Endothelial cell (in vitro differentiated cells): ENCODE data around the gene BMP2. TPM values are rescaled to one million over a fixed set of nuclear protein-coding genes. Genes with fewer than 3 reads are reported as not detected.

Source experiments
- DNase-seq: peaks from one replicate; pipeline ENCODE4 v3.0.0; 2021; ENCODE audit warnings: low spot score
- H3K27ac Mint-ChIP-seq: one replicate; pipeline ENCODE4 v1.8.0; 2021; ENCODE audit warnings: mixed read lengths, inconsistent platforms; ENCODE audit not compliant: unreplicated experiment
- H3K27me3 Mint-ChIP-seq: one replicate; pipeline ENCODE4 v1.8.0; 2021; ENCODE audit warnings: mild to moderate bottlenecking, moderate library complexity, mixed read lengths, inconsistent platforms; ENCODE audit not compliant: unreplicated experiment
- H3K36me3 Mint-ChIP-seq: one replicate; pipeline ENCODE4 v1.8.0; 2021; ENCODE audit warnings: mild to moderate bottlenecking, low read depth, mixed read lengths, inconsistent platforms; ENCODE audit not compliant: unreplicated experiment
- H3K4me1 Mint-ChIP-seq: one replicate; pipeline ENCODE4 v1.8.0; 2021; ENCODE audit warnings: mild to moderate bottlenecking, mixed read lengths, inconsistent platforms; ENCODE audit not compliant: unreplicated experiment
- H3K4me3 Mint-ChIP-seq: one replicate; pipeline ENCODE4 v1.8.0; 2021; ENCODE audit warnings: mild to moderate bottlenecking, mixed read lengths, inconsistent platforms; ENCODE audit not compliant: unreplicated experiment
- H3K9me3 Mint-ChIP-seq: one replicate; pipeline ENCODE4 v1.8.0; 2021; ENCODE audit warnings: mixed read lengths, inconsistent platforms; ENCODE audit not compliant: unreplicated experiment
- total RNA-seq: library from RNA; stranded (reverse); fragmentation: NEBNext Ultra II Directional; extraction: Animal tissue kit (Norgen Biotek cat#: 25700); gene quantifications from one replicate; pipeline ENCODE4 v1.2.1, GENCODE V29; 2021; ENCODE audit not compliant: unreplicated experiment
- TF ChIP-seq, protein P1 (sequence below): fragments of 200-600 bp; sonication (generic); IDR thresholded peaks from one replicate; pipeline ENCODE4 v1.5.0; 2021; ENCODE audit warnings: antibody characterized with exemption; ENCODE audit not compliant: unreplicated experiment

BMP2 gene
- total RNA-seq, 1 donor from 2014 or later, result 1.1 TPM

DNA sequence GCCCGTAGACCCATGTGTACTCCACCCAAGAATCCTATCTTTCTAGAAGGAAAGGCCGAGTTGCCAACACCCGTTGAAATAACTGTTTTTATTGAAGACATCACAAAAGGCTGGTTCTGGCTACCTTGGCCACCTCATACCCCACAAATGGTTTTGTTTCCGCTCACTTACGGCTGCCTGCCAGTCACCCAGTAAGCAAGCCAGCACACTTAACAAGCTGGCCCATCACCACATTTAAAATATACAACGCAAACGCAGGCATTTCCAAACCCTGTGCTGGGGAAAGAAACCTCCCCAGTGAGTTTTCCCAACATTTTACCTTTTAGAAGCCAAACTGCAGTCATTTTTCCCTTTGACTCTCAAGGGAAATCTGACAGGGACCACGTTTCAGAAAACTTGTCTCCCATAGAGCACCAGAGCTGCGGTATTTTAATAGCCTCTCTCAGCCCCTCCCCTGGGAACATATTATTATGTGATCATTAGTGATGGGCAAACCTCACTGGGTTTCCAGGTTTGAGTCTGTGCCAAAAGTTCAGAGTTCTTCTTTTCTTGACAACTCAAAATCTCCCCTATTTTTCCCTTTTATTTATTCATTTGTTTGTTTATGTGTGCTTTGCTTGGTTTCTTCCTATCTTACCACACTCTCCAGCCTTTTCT lies 36.7 kb upstream of the BMP2 start:
- H3K4me1 Mint-ChIP-seq, result no peaks in the 10 kb centered on the region
- H3K9me3 Mint-ChIP-seq, result no peaks in the 10 kb centered on the region
- no peak overlapping the region for H3K27ac Mint-ChIP-seq
- H3K36me3 Mint-ChIP-seq, result no peaks in the 10 kb centered on the region
- H3K4me3 Mint-ChIP-seq, result no peak overlapping the region
- no peaks in the 10 kb centered on the region for H3K27me3 Mint-ChIP-seq
- no peak for DNase-seq
- TF ChIP-seq, protein P1, sequence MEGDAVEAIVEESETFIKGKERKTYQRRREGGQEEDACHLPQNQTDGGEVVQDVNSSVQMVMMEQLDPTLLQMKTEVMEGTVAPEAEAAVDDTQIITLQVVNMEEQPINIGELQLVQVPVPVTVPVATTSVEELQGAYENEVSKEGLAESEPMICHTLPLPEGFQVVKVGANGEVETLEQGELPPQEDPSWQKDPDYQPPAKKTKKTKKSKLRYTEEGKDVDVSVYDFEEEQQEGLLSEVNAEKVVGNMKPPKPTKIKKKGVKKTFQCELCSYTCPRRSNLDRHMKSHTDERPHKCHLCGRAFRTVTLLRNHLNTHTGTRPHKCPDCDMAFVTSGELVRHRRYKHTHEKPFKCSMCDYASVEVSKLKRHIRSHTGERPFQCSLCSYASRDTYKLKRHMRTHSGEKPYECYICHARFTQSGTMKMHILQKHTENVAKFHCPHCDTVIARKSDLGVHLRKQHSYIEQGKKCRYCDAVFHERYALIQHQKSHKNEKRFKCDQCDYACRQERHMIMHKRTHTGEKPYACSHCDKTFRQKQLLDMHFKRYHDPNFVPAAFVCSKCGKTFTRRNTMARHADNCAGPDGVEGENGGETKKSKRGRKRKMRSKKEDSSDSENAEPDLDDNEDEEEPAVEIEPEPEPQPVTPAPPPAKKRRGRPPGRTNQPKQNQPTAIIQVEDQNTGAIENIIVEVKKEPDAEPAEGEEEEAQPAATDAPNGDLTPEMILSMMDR, result no peak

- Mint-ChIP-seq H3K27me3 (no peaks in the 10 kb centered on the region), H3K4me3 (no peak overlapping the region), H3K27ac (no peak overlapping the region), H3K36me3 (no peaks in the 10 kb centered on the region), H3K9me3 (no peaks in the 10 kb centered on the region), H3K4me1 (no peaks in the 10 kb centered on the region)
- TF ChIP-seq, protein P1, result no peak
- DNase-seq, result no peak
Observed at GRCh38 chr20:6732001-6732447, 35.5 kb upstream of the BMP2 start.

GRCh38 chr20:6732851-6733250 lies 34.6 kb upstream of the BMP2 start:
- TF ChIP-seq, protein P1, result no peak
- Mint-ChIP-seq H3K9me3 (no peaks in the 10 kb centered on the region), H3K4me3 (no peak overlapping the region), H3K27ac (no peak overlapping the region), H3K27me3 (no peaks in the 10 kb centered on the region), H3K36me3 (no peaks in the 10 kb centered on the region), H3K4me1 (no peaks in the 10 kb centered on the region)
- no peak for DNase-seq

DNA sequence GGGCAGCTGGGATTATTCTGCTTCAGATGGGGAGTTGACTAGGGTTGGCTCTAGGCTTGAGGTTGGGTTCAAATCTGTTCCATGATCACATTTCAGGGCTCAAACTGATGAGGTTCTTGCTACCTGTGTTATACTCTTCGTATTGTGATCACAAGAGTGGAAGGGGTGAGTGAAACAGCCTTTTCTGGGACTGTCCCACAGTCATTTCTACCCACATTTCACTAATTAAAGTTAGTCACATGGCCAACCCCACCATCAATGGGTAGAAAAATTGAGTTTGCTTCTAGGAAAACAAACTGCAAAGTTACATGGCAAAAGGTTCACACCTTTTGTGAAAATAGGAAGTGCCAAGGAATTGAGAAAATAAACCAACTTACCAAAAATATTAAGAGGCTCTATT lies 33.5 kb upstream of the BMP2 start:
- Mint-ChIP-seq H3K36me3 (no peaks in the 10 kb centered on the region), H3K4me1 (no peaks in the 10 kb centered on the region), H3K27ac (no peak overlapping the region), H3K4me3 (no peak overlapping the region), H3K9me3 (no peaks in the 10 kb centered on the region), H3K27me3 (no peaks in the 10 kb centered on the region)
- TF ChIP-seq, protein P1, result no peak
- DNase-seq, result no peak

- DNase-seq, result no peak
- Mint-ChIP-seq H3K27me3 (no peaks in the 10 kb centered on the region), H3K9me3 (no peaks in the 10 kb centered on the region), H3K4me3 (no peak overlapping the region), H3K36me3 (no peaks in the 10 kb centered on the region), H3K4me1 (no peaks in the 10 kb centered on the region), H3K27ac (no peak overlapping the region)
- TF ChIP-seq, protein P1, result no peak
Observed at GRCh38 chr20:6735942-6736845, 31.3 kb upstream of the BMP2 start.
